Tibial nerve (tissue), 4 donors: ENCODE results near the gene COMTD1. TPM values are rescaled to one million over a fixed set of nuclear protein-coding genes. Genes with fewer than 3 reads are reported as not detected.

Experiments used
- DNase-seq, 2 donors: peaks; one replicate each; pipeline ENCODE4 v3.0.0-alpha.2; 2019; ENCODE audit warnings: low spot score in 2 of 2
- H3K27ac ChIP-seq, 4 donors: fragments of 200-600 bp; sonication (generic) in 3 of 4; one replicate each; pipeline ENCODE4 v1.5.1; 2017 to 2019; ENCODE audit warnings: mild to moderate bottlenecking in 1 of 4
- H3K27me3 ChIP-seq, 2 donors: fragments of 200-600 bp; sonication (generic) in 1 of 2; one replicate each; pipeline versions ENCODE4 v1.5.1 to v1.6.0; 2017 to 2019
- H3K36me3 ChIP-seq, 3 donors: fragments of 200-600 bp; sonication (generic); one replicate each; pipeline ENCODE4 v1.5.1; 2018 to 2019
- H3K4me1 ChIP-seq, 4 donors: fragments of 200-600 bp; sonication (generic) in 3 of 4; one replicate each; pipeline ENCODE4 v1.5.1; 2017 to 2019
- H3K4me3 ChIP-seq, 4 donors: fragments of 200-600 bp; sonication (generic) in 3 of 4; one replicate each; pipeline ENCODE4 v1.5.1; 2017 to 2019; ENCODE audit warnings: mild to moderate bottlenecking in 1 of 4, moderate library complexity in 1 of 4
- H3K9me3 ChIP-seq, 4 donors: fragments of 200-600 bp; sonication (generic) in 3 of 4; one replicate each; pipeline ENCODE4 v1.5.1; 2017 to 2019
- EP300 ChIP-seq, 2 donors: sonication (generic); formaldehyde crosslinking; IDR thresholded peaks; one replicate each; pipeline ENCODE4 v1.6.1; 2017; ENCODE audit warnings: antibody characterized with exemption in 2 of 2, mild to moderate bottlenecking in 1 of 2
- POLR2A ChIP-seq, 2 donors: fragments of 450-650 bp; IDR thresholded peaks; one replicate each; pipeline ENCODE4 v1.6.1; 2017; ENCODE audit warnings: antibody characterized with exemption in 2 of 2, mild to moderate bottlenecking in 2 of 2, moderate library complexity in 2 of 2
- WGBS, 2 donors: methylation state at CpG; one replicate each; pipeline ENCODE4 v1.1.5; 2018; 5-methylcytosine and 5-hydroxymethylcytosine counted together
- total RNA-seq, 4 donors: library from RNA; depleted of rRNA; stranded (reverse); fragments of >200 nt; gene quantifications; one replicate each; pipeline ENCODE4 v1.1.0, GENCODE V29; 2016
- TF ChIP-seq, protein P1 (sequence below), 5 experiments: fragments of 200-600 bp in 3 of 5; fragments of 450-650 bp in 2 of 5; sonication (generic) in 3 of 5; IDR thresholded peaks; one replicate each; pipeline ENCODE4 v1.5.1; 2016 to 2019; ENCODE audit warnings: antibody characterized with exemption in 5 of 5, mild to moderate bottlenecking in 3 of 5, moderate library complexity in 2 of 5

The COMTD1 gene
- total RNA-seq, 4 donors from 2014 or later = 18.1 to 47.4 (median 31.6) TPM

GRCh38 chr10:75239096-75239790 lies 3.5 kb upstream of the COMTD1 start:
- no peak for DNase-seq
- Histone ChIP-seq H3K9me3 (no peaks in the 10 kb centered on the region), H3K27me3 (no peaks in the 10 kb centered on the region), H3K4me1 (peaks cover 0 to 17% (median 1%) of the 10 kb centered on the region in 4 donors), H3K36me3 (no peaks in the 10 kb centered on the region), H3K27ac (no peak overlapping the region), H3K4me3 (no peak overlapping the region)
- WGBS, 2 donors = 82% methylated on average over 10 to 11 of the region's 11 CpGs
- TF ChIP-seq EP300 (IDR thresholded peaks at IDR 0.05) = no peak
- TF ChIP-seq, protein P1, sequence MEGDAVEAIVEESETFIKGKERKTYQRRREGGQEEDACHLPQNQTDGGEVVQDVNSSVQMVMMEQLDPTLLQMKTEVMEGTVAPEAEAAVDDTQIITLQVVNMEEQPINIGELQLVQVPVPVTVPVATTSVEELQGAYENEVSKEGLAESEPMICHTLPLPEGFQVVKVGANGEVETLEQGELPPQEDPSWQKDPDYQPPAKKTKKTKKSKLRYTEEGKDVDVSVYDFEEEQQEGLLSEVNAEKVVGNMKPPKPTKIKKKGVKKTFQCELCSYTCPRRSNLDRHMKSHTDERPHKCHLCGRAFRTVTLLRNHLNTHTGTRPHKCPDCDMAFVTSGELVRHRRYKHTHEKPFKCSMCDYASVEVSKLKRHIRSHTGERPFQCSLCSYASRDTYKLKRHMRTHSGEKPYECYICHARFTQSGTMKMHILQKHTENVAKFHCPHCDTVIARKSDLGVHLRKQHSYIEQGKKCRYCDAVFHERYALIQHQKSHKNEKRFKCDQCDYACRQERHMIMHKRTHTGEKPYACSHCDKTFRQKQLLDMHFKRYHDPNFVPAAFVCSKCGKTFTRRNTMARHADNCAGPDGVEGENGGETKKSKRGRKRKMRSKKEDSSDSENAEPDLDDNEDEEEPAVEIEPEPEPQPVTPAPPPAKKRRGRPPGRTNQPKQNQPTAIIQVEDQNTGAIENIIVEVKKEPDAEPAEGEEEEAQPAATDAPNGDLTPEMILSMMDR (IDR thresholded peaks at IDR 0.05) = no peak
- TF ChIP-seq POLR2A (IDR thresholded peaks at IDR 0.05) = no peak

DNA sequence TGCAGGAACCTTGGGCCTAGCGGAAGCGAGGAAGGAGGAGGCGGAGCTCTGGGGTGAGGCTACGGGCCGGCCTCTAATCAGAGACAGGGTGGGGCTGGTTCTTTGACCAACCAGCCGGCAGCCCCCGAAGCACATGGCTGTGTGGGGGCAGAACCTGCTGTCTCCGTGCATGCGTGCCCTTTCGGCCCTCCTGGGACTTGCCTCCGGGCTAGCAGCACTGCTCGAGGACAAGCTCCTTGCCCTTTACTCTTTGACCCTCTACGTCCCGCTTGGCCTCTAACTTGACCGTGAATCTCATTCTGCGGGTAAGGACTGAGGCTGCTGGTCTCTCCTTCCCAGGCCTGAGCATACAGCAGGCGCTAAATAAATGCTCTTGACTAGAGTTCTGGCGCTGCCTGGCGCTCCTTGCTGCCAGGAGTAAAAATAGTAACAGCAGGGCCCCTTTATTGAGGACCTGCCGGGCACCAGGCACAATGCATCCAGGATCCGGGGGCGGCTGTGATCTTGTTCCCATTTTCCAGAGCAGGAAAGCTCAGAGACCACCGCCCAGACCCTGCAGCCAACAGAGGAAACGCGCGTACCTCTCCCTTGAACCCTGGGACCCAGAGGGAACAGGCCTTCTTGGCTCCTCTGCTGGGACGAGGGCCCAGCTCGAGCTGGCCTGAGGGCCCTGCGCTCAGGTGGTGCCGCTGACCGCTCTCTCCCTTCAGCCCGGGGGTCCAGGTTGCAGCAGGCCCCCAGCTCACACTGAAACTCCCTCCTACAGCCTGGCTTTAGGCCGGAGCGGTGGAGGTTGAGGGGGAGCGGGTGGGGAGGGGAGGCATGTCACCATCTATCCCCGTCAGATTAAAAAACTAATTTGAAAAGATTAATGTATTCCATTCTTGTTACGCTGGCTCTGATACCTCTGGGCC lies 2.7 kb upstream of the COMTD1 start:
- no peak overlapping the region for H3K27ac ChIP-seq
- WGBS, 2 donors = 79 to 80% methylated on average over 34 to 37 of the region's 37 CpGs
- no peaks in the 10 kb centered on the region for H3K27me3 ChIP-seq
- H3K9me3 ChIP-seq = no peaks in the 10 kb centered on the region
- H3K4me1 ChIP-seq = peaks cover 0 to 22% (median 3%) of the 10 kb centered on the region in 4 donors
- H3K4me3 ChIP-seq = no peak overlapping the region
- peaks cover 0 to 2% (median 0%) of the 10 kb centered on the region in 3 donors for H3K36me3 ChIP-seq
- no peak for DNase-seq
- TF ChIP-seq, protein P1 (IDR thresholded peaks at IDR 0.05) = no peak
- TF ChIP-seq EP300 (IDR thresholded peaks at IDR 0.05) (no peak), POLR2A (IDR thresholded peaks at IDR 0.05) (no peak)

DNA sequence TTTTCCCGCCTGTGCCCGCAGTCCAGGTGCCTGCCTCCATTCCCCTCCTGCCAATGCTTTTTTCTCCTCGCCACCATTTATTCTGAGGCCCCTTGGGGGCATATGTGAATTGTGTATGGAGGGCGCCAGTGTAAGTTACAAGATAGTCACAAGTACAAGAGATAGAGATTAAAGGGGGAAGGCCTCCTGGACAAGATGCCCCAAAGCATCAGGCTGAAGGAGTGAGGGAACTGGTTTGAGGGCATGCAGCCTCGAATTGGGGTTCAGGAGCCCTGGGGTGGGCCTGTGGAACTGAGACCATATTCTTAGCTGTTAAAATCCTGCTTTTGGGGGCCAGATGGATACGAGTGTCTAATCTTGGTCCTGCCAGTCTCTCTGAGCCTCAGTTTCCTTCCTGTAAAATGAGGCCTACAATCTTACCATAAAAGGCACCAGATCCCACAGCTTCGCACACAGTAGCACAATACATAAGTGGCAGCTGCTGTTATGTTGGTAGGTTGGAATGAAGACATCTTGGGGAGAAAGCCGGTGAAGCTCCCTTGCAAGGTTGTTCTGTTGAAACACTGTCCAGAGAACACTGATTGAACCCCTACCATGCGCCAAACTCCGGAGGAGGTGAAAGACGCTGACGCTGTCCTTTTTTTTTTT lies 545 bp upstream of the COMTD1 start:
- peak overlapping the region; percentile 39 to 87 (median 81) for H3K27ac ChIP-seq
- WGBS, 2 donors = 51 to 53% methylated on average over 12 of the region's 12 CpGs
- no peaks in the 10 kb centered on the region for H3K9me3 ChIP-seq
- peak overlapping the region in 3 of 4 donors; percentile 81 to 98 (median 92) for H3K4me3 ChIP-seq
- H3K27me3 ChIP-seq = no peaks in the 10 kb centered on the region
- no peak for TF ChIP-seq EP300 (IDR thresholded peaks at IDR 0.05)
- TF ChIP-seq, protein P1 (IDR thresholded peaks at IDR 0.05) = peak in 1 of 5 experiments; percentile 22
- peaks cover 0 to 20% (median 0%) of the 10 kb centered on the region in 3 donors for H3K36me3 ChIP-seq
- no peak for DNase-seq
- peaks cover 0 to 22% (median 3%) of the 10 kb centered on the region in 4 donors for H3K4me1 ChIP-seq

DNA sequence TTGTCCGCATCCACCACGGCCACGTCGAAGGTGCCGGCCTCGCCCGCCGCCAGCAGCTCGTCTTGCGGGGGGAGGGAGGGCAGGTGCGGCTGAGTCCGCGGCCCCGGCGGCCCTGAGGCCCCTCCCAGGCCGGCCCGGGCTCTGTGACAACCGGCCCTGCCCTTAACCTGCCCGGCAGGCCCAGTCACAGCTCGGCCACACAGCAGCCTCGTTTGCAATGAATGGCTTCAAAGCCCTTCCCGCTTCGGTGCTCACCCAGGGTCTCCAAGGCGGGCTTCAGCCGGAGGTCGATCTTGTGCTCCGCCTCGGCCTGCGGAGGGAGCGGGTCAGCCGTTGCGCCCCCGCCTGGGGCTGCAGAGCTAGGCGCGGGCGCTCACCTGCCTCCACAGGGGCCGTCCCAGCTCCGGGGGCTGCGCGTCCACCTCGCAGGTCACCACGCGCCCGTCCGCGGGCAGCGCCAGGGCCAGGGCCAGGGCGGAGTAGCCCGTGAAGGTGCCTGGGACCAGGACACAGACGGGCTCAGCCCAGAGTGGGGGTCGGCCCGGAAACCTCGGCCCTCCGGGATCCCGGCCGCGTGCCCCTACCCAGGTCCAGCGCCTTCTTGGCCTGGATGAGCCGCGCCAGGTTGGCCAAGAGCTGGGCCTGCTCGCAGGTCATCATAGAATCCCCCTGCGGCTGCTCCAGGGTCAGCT lies 928 bp downstream of the COMTD1 start:
- Histone ChIP-seq H3K36me3 (peaks cover 0 to 25% (median 0%) of the 10 kb centered on the region in 3 donors), H3K9me3 (no peaks in the 10 kb centered on the region), H3K27me3 (no peaks in the 10 kb centered on the region), H3K4me3 (peak overlapping the region; percentile 56 to 98 (median 86)), H3K27ac (peak overlapping the region; percentile 75 to 93 (median 87)), H3K4me1 (peaks cover 0 to 25% (median 5%) of the 10 kb centered on the region in 4 donors)
- 1% methylated on average over 30 of the region's 62 CpGs; no CpG with 5 or more reads in 1 of the 2 donors for WGBS, 2 donors
- TF ChIP-seq EP300 (IDR thresholded peaks at IDR 0.05) (no peak), POLR2A (IDR thresholded peaks at IDR 0.05) (no peak)
- TF ChIP-seq, protein P1 (IDR thresholded peaks at IDR 0.05) = no peak
- no peak for DNase-seq
